Fibroblast of the aortic adventitia (primary cell): Measurements from ENCODE around the gene SCN2A. TPM values are rescaled to one million over a fixed set of nuclear protein-coding genes. Genes with fewer than 3 reads are reported as not detected.
A peak's percentile ranks its signal among the peaks of the same experiment; 100 is the strongest.
"Not testable (repeated sequence)": the region's sequence is repeated elsewhere in the genome, so short reads cannot be mapped to it uniquely, and the experiment has no call there.

ENCODE experiments used
- DNase-seq: peaks from one replicate; pipeline ENCODE4 v3.0.0-alpha.2; 2010; ENCODE audit warnings: low read depth
- H3K4me3 ChIP-seq: 2 replicates; pipeline ENCODE4 v1.5.1; 2011; ENCODE audit warnings: low read depth, mild to moderate bottlenecking, control low read depth, low read length, moderate library complexity
- total RNA-seq: library from RNA; depleted of rRNA; stranded (reverse); fragments of >200 nt; gene quantifications from 2 replicates; pipeline ENCODE4 v1.2.3, GENCODE V29; 2012; ENCODE audit warnings: low replicate concordance
- TF ChIP-seq, protein P1 (sequence below): IDR thresholded peaks from 2 replicates; pipeline ENCODE4 v1.5.1; 2011; ENCODE audit warnings: mild to moderate bottlenecking, low read length, control low read depth, inconsistent platforms; ENCODE audit not compliant: insufficient read depth

Gene SCN2A
- total RNA-seq, 1 donor: 16.7 TPM

DNA sequence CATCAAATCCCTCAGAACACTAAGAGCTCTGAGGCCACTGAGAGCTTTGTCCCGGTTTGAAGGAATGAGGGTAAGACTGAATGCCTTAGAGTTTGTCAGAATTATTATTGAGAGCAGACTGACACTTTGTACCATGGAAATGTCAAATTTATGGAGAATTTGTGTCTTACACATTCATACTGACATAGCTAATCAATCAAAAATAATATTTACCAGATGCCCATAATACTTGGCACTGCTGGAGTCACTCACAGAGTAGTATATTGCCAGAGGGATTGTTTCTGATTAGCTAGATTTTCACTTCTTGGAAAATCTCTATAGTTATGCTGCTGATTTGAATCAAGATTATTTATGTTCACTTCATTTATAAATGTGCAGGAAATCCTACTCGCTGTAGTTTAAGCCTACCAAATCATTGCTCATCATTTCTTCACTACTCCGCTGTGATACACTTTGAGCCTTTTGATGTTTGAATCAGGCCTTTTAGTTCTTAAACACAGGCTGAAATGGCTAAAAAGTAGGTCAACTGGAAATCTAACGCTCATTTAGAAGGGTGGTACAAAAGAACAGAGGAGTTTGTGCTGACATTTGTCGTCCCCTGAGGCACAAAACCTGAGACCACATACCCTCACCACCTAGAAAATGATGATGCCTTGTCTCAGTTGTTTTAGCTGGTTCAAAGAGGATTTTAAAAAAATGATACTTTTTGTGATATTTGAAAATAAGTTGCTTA, 134.2 kb downstream of the SCN2A start:
- TF ChIP-seq, protein P1, sequence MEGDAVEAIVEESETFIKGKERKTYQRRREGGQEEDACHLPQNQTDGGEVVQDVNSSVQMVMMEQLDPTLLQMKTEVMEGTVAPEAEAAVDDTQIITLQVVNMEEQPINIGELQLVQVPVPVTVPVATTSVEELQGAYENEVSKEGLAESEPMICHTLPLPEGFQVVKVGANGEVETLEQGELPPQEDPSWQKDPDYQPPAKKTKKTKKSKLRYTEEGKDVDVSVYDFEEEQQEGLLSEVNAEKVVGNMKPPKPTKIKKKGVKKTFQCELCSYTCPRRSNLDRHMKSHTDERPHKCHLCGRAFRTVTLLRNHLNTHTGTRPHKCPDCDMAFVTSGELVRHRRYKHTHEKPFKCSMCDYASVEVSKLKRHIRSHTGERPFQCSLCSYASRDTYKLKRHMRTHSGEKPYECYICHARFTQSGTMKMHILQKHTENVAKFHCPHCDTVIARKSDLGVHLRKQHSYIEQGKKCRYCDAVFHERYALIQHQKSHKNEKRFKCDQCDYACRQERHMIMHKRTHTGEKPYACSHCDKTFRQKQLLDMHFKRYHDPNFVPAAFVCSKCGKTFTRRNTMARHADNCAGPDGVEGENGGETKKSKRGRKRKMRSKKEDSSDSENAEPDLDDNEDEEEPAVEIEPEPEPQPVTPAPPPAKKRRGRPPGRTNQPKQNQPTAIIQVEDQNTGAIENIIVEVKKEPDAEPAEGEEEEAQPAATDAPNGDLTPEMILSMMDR: no peak
- no peak overlapping the region for H3K4me3 ChIP-seq
- DNase-seq: no peak

DNA sequence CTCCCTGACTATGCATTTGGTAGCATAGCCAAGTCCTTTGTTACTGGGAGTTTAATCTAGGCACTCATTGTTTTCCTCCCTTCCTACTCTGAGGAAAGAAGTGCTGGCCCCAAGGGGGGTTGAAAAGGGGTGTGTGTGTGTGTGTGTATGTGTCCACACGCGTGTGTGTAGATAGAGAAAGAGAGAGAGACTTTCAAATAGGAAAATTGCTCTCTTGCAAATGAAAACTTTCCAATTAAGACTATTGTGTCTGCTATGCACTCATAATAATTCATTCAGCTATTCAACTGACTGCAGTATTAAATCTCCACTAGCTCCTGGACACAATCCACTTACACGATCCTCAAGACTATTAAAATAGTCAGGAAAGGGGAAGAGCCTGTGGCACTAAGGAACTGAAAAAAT, 137.4 kb downstream of the SCN2A start:
- H3K4me3 ChIP-seq: no peak overlapping the region
- TF ChIP-seq, protein P1: no peak
- DNase-seq: peak; percentile 4

DNA sequence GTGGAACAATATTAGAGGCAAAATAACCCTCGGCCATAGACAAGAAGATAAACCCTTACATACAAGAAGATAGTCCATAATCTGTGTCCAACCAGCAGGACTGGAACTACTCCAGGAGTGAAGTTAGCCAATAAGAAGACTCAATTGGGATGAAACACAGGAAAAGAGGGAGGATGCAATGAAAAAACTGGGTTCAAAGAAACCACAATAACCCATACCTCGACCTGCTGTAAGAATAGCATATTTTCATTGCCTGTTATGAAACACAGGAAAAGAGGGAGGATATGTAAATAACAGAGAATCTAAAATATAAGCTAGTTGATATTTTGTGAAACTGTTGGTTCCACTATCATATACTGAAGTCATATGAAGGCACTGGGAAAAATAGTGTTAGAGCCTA, 143.1 kb downstream of the SCN2A start:
- TF ChIP-seq, protein P1: no peak
- no peak for DNase-seq

DNA sequence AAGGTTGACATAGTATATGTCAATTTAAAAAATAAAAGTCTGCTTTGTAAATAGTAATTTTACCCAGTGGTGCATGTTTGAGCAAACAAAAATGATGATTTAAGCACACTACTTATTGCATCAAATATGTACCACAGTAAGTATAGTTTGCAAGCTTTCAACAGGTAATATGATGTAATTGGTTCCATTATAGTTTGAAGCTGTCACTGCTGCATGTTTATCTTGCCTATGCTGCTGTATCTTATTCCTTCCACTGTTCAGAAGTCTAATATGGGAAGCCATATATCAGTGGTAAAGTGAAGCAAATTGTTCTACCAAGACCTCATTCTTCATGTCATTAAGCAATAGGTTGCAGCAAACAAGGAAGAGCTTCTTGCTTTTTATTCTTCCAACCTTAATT, 151.7 kb downstream of the SCN2A start:
- H3K4me3 ChIP-seq: no peak overlapping the region
- no peak for DNase-seq
- TF ChIP-seq, protein P1: no peak

More for the DNA sequence above, 143.1 kb downstream of the SCN2A start:
- H3K4me3 ChIP-seq: no peak overlapping the region

- TF ChIP-seq, protein P1: no peak
- DNase-seq: no peak
- no peak overlapping the region for H3K4me3 ChIP-seq
Measured at GRCh38 chr2:165391791-165392190, 152.6 kb downstream of the SCN2A start.

DNA sequence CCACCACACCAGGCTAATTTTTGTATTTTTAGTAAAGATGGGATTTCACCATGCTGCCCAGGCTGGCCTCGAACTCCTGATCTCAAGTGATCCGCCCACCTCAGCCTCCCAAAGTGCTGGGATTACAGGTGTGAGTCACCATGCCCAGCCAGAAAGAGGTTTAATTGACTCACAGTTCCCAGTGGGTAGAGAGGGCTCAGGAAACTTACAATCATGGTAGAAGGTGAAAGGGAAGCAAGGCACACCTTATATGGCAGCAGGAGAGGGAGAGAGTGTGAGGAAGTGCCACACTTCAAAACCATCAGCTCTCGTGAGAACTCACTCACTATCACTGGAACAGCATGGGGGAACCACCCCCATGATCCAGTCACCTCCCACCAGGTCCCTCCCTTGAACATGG, 159.4 kb downstream of the SCN2A start:
- DNase-seq, H3K4me3 ChIP-seq: not testable (repeated sequence)

DNA sequence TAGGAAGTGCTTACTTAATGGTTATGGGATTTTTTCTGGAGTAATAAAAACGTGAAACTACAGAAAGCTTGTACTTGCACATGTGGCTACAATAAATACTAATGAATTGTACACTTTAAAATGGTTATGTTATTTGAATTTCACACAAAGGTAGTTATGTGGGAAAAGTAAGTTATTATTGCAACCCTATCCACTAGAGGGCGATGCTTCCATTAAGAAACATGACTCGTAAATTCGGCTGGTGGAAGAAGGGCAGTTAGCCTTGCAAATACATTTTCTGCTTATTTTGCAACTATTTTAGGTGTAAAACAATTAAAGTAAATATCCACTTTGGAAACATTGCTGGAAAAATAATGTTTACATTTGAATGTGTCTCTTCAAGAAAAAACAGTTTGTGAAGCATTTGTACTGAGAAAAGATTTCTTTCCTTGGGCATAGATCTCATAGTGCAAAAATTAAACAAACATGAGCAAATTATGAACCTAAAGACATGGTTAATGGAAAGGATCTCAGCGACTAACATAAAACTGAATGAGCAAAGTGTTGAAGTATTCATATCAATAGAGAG, 162.2 kb downstream of the SCN2A start:
- H3K4me3 ChIP-seq: no peak overlapping the region
- DNase-seq: peak; percentile 89
- TF ChIP-seq, protein P1: peak; percentile 66
